Hematopoietic multipotent progenitor cell treated with erythropoietin and hydrocortisone succinate and interleukin-3 and kit ligand, for 8 days (in vitro differentiated cells): ENCODE results near the gene RGN.
"Not testable (repeated sequence)": the region's sequence is repeated elsewhere in the genome, so short reads cannot be mapped to it uniquely, and the experiment has no call there.

Experiments
- DNase-seq: peaks from one replicate; pipeline ENCODE4 v3.0.0-alpha.2; 2015

Gene RGN

GRCh38 chrX:47124466-47124865, 46.2 kb downstream of the RGN start:
- not testable (repeated sequence) for DNase-seq

GRCh38 chrX:47129157-47129898, 51.1 kb downstream of the RGN start:
- peak; percentile 96 for DNase-seq

GRCh38 chrX:47129899-47130358, 51.7 kb downstream of the RGN start:
- DNase-seq, result no peak

DNA sequence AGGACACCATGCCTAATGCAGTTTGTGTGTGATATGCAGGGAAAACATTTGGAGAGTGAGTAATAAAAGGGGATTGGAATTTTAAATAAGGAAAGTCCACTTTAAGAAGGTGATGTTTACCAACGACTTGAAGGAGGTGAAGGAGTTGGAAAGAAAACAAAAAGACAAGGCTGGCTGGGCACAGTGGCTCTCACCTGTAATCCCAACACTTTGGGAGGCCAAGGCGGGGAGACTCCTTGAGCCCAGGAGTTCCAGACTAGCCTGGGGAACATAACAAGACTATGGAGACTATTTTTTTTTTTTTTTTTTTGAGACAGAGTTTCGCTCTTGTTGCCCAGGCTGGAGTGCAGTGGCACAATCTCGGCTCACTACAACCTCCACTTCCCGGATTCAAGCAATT, 55.2 kb downstream of the RGN start:
- DNase-seq, result no peak

GRCh38 chrX:47135650-47136049, 57.4 kb downstream of the RGN start:
- not testable (repeated sequence) for DNase-seq

GRCh38 chrX:47138171-47138570, 59.9 kb downstream of the RGN start:
- DNase-seq, result no peak
